ENCODE measurements around the gene HMMR.
"Not testable (repeated sequence)": the region's sequence is repeated elsewhere in the genome, so short reads cannot be mapped to it uniquely, and the experiment has no call there.

Gene HMMR

GRCh38 chr5:163460562-163461171 lies at the start of gene HMMR:
TSS of gene HMMR (plus strand) at chr5:163460632. CDS start at chr5:163460693, 61 bp downstream.
- no peak for DNase-seq (ENCODE audit: low read depth)

GRCh38 chr5:163415673-163416072 lies 44.8 kb upstream of the HMMR start:
- not testable (repeated sequence) for DNase-seq (ENCODE audit: low read depth)

GRCh38 chr5:163424836-163425235 lies 35.6 kb upstream of the HMMR start:
- no peak for DNase-seq (ENCODE audit: low read depth)

- DNase-seq (ENCODE audit: low read depth), result not testable (repeated sequence)
Measured at GRCh38 chr5:163426128-163426527, 34.3 kb upstream of the HMMR start.

GRCh38 chr5:163432544-163432943 lies 27.9 kb upstream of the HMMR start:
- DNase-seq (ENCODE audit: low read depth), result no peak

- DNase-seq (ENCODE audit: low read depth), result no peak
Measured at GRCh38 chr5:163433271-163433670, 27.2 kb upstream of the HMMR start.

- peak; percentile 28 for DNase-seq (ENCODE audit: low read depth)
Measured at GRCh38 chr5:163434401-163434866, 26.0 kb upstream of the HMMR start.

- DNase-seq (ENCODE audit: low read depth), result no peak
Measured at GRCh38 chr5:163436515-163436914, 23.9 kb upstream of the HMMR start.

GRCh38 chr5:163437011-163437308 lies 23.5 kb upstream of the HMMR start:
- DNase-seq (ENCODE audit: low read depth), result no peak

- peak; percentile 87 for DNase-seq (ENCODE audit: low read depth)
Measured at GRCh38 chr5:163437309-163438182, 22.9 kb upstream of the HMMR start, which contains the start of gene CCNG1. TSS of gene CCNG1 (plus strand) at chr5:163437595. CDS start at chr5:163439257, 1,662 bp downstream.

GRCh38 chr5:163439092-163439425 lies 21.4 kb upstream of the HMMR start:
- DNase-seq (ENCODE audit: low read depth), result no peak

GRCh38 chr5:163440954-163441353 lies 19.5 kb upstream of the HMMR start:
- DNase-seq (ENCODE audit: low read depth), result no peak

- no peak for DNase-seq (ENCODE audit: low read depth)
Measured at GRCh38 chr5:163444526-163444925, 15.9 kb upstream of the HMMR start.

- DNase-seq (ENCODE audit: low read depth), result no peak
Measured at GRCh38 chr5:163445345-163445744, 15.1 kb upstream of the HMMR start.

- no peak for DNase-seq (ENCODE audit: low read depth)
Measured at GRCh38 chr5:163447191-163447590, 13.2 kb upstream of the HMMR start.

- DNase-seq (ENCODE audit: low read depth), result no peak
Measured at GRCh38 chr5:163447875-163448274, 12.6 kb upstream of the HMMR start.

GRCh38 chr5:163448491-163448890 lies 11.9 kb upstream of the HMMR start:
- DNase-seq (ENCODE audit: low read depth), result no peak

GRCh38 chr5:163451489-163451888 lies 8.9 kb upstream of the HMMR start:
- DNase-seq (ENCODE audit: low read depth), result no peak

- no peak for DNase-seq (ENCODE audit: low read depth)
Measured at GRCh38 chr5:163453705-163454104, 6.7 kb upstream of the HMMR start.

GRCh38 chr5:163455406-163455805 lies 5.0 kb upstream of the HMMR start:
- DNase-seq (ENCODE audit: low read depth), result not testable (repeated sequence)

- no peak for DNase-seq (ENCODE audit: low read depth)
Measured at GRCh38 chr5:163456029-163456589, 4.3 kb upstream of the HMMR start.

- DNase-seq (ENCODE audit: low read depth), result no peak
Measured at GRCh38 chr5:163456840-163457239, 3.6 kb upstream of the HMMR start.

- DNase-seq (ENCODE audit: low read depth), result no peak
Measured at GRCh38 chr5:163458778-163459385, 1.6 kb upstream of the HMMR start.
